Vagina (tissue), 2 donors: Measurements from ENCODE around the gene EFNA4.

Source experiments
- POLR2AphosphoS5 ChIP-seq, 2 donors: sonication (generic); formaldehyde crosslinking; IDR thresholded peaks; one replicate each; pipeline ENCODE4 v1.9.0; 2017; ENCODE audit warnings: antibody characterized with exemption in 2 of 2, mild to moderate bottlenecking in 2 of 2, low read depth in 1 of 2; ENCODE audit not compliant: insufficient read depth in 1 of 2
- TF ChIP-seq, protein P1 (sequence below), 3 experiments: fragments of 450-650 bp in 2 of 3; fragments of 200-600 bp in 1 of 3; sonication (generic) in 1 of 3; IDR thresholded peaks; one replicate each; pipeline ENCODE4 v1.5.1; 2017 to 2019; ENCODE audit warnings: antibody characterized with exemption in 3 of 3, mild to moderate bottlenecking in 2 of 3, moderate library complexity in 2 of 3

DNA sequence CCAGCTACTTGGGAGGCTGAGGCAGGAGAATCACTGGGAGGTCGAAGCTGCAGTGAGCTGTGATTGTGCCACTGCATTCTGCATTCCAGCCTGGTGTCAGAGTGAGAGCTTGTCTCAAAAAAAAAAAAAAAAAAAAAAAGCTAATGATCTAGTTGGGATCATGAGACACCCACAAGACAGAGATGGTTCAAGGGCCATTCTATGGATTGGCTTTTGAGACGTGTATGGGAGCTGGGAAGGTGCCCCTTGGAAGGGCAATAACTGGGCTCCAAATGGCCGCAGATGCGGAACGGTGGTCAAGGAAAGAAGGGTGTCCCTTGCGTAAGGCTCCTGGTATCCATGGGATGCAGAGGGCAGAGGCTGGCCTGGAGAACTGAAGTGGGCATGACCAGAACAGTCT, 19.2 kb upstream of the EFNA4 start:
- no peak for TF ChIP-seq POLR2AphosphoS5 (IDR thresholded peaks at IDR 0.05; ENCODE audit: insufficient read depth in 1 of 2, low read depth in 1 of 2)
- TF ChIP-seq, protein P1, sequence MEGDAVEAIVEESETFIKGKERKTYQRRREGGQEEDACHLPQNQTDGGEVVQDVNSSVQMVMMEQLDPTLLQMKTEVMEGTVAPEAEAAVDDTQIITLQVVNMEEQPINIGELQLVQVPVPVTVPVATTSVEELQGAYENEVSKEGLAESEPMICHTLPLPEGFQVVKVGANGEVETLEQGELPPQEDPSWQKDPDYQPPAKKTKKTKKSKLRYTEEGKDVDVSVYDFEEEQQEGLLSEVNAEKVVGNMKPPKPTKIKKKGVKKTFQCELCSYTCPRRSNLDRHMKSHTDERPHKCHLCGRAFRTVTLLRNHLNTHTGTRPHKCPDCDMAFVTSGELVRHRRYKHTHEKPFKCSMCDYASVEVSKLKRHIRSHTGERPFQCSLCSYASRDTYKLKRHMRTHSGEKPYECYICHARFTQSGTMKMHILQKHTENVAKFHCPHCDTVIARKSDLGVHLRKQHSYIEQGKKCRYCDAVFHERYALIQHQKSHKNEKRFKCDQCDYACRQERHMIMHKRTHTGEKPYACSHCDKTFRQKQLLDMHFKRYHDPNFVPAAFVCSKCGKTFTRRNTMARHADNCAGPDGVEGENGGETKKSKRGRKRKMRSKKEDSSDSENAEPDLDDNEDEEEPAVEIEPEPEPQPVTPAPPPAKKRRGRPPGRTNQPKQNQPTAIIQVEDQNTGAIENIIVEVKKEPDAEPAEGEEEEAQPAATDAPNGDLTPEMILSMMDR (IDR thresholded peaks at IDR 0.05), result no peak
